GM18498 (cell line): ENCODE data around the gene MLYCD.
"Not testable (repeated sequence)": the region's sequence is repeated elsewhere in the genome, so short reads cannot be mapped to it uniquely, and the experiment has no call there.

Experiments used
- ATAC-seq: cut with Tn5 transposase; IDR thresholded peaks from one replicate; pipeline ENCODE4 v1.9.1; 2021; ENCODE audit warnings: mild to moderate bottlenecking, moderate library complexity; ENCODE audit not compliant: unreplicated experiment

MLYCD gene

DNA sequence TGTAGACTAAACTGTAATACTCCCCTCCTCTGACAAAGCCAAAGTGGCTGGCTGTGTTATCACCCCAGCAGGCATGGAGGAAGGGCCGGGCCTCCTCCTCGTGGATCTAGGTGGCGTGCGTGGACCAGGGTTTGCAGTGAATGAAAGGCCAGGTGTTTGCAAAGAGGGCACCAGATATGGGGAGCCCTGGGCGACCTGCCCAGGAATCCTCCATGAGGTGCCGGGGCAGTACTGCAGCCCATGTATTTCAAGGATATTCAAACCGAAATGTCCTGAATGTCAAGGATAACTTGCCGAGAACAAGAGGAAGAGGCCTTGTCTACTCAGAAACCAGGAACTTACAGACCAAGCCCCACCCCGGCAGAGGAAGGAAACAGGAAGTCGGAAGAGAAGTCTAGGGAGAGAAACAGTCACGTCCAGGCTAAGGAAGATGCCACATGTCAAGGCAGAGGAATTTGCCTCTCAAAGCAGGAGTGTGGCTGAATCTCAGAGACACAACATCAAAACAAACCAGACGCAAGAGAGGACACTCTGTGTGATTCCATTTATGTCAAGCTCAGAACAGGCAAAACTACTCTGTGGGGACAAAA, 40.4 kb downstream of the MLYCD start:
- no peak for ATAC-seq

DNA sequence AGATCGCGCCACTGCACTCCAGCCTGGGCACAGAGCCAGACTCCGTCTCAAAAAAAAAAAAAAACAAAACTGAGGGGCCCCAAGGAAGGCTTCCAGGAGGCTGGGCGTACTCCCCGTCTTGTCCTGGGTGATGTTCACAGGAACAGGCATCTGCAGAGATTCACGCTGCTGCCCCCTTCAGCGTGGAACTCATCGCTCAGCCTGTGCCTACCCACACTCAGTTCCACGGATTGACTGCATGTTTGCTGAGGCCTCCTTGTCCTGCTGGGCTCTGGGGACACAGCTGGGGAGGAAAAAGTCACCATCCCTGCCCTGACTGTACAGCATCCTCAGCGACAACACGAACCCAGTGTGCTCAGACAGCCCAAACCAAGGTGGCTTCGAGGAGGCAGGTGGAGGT, 41.2 kb downstream of the MLYCD start:
- ATAC-seq, result no peak

DNA sequence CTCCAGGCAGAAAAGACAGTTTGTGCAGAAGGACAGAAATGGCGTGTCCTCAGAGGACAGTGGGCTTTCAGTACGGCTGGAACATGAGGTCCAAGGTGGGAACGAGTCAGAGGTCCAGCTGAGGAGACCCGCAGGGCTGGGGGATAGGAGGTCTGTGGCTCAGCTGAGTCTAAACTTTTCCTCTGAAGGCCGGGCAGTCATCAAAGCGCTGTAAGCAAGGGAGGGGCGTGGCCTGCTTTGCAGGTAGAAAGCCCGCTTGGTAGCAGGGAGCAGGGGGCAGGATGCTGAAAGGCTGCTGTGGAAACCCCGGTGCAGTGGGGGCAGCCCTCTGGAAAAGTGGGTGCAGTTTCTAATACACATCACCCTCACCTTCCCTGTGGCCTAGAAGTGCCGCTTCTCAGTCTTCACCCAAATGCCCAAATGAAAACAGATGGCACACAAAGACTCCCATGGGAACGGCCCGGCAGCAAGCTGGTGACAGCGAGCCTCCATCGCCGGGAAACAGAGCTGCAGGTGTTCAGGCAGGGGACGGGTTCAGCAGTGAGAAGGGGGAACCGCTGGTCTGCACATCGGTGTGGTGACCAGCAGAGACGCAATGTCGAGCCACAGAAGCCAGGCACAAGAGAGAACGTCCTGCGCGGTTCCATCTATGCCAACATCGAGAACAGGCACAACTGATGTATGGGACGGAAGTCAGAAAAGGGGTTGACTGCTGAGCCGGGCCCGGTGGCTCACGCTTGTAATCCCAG, 41.9 kb downstream of the MLYCD start:
- ATAC-seq, result no peak

DNA sequence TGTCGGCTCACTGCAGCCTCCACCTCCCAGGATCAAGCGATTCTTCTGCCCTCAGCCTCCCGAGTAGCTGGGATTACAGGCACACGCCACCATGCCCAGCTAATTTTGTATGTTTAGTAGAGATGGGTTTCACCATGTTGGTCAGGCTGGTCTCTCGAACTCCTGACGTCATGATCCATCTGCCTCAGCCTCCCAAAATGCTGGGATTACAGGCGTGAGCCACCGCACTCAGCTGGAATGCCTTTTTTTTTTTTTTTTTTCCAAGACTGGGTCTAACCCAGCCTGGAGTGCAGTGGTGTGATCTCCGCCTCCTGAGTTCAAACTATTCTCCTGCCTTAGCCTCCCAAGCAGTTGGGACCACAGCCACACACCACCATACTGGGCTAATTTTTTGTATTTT, 42.6 kb downstream of the MLYCD start:
- ATAC-seq, result not testable (repeated sequence)

DNA sequence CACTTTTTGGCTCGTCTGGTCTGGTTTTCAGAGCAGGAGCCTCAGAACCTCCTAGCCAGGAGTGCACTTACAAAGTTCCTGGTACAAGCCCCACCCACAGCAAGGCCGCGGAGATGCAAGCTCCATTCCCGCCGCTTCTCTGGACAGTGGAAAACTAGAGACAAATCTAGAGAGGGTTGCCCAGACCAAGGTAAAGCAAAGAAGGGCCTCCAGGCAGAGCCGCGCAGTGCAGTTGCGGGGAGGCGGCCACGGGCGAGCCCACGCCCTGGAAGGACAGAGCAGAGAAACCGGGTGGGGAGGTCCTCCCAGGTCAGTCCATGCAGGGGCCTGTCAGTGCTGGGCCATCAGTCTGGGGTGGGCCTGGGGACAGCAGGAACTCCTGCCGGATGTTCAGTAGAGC, 43.2 kb downstream of the MLYCD start:
- ATAC-seq, result no peak

DNA sequence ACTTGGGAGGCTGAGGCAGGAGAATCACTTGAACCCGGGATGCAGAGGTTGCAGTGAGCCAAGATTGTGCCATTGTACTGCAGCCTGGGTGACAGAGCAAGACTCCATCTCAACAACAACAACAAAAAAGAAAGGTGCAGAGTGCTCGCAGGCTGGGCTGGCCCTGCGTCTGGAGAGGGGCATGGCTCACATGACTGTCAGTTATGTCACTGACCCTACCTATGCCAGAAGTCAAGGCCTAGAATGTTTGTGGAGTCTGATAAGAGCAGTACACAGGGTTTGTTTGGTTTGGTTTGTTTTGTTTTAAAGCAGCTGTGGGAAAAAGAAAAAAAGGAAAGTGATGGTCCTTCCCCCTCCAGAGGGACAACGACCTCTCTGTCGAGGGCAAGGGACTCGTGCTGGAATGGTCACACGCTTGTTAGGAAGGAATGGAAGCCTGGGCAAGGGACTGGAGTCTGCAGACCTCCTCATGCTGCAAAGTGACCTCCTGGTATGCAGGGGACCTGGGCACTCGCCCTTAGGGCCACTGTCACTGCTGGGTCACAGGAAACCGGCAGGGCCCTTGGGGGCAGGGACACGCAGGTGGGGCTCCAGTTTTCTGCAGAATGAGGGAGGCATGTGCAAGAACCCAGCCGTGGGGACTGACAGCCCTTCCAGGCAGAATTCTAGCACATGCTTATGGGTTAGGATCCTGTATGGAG, 44.0 kb downstream of the MLYCD start:
- no peak for ATAC-seq

DNA sequence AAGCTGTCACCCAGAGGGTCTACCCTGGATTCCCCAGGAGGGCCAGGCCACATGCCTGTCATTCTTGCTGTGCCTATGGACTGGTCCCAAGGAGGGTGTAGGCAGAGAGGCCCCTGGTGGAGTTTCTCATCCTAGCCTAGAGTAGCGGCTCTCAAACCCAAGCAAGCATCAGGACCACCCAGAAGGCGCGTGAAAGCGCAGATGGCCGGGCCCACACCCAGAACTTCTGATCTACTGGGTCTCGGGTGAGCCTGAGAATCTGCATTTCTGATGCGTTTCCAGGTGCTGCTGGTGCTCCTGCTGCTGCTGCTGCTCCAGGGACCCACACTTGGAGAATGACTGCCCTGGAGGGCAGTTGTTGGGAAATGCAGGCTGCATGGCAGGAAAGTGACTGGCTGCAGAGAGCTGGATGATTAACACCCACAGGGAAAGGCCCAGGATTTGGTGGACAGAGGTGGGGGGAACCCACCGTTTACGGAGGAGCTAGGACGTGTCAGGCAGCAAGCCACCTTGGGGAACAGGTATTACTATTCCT, 44.7 kb downstream of the MLYCD start:
- ATAC-seq, result no peak

DNA sequence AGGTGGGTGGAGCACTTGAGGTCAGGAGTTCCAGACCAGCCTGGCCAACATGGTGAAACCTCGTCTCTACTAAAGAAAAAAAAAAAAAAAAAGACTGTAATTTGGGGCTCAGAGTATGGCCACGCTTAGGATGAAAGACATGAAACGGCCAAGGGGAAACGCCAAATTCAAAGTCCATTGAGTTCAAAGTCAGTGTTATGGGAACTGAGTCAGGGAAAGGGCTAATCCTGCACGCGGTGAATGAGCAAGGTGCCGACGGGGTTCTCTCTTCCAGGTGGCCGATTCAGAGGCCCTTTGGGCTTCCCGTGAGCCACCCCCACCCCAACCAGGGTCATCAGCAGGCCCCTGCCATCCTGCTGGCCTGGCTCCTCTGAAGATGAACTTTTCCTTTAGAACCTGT, 46.7 kb downstream of the MLYCD start:
- no peak for ATAC-seq

DNA sequence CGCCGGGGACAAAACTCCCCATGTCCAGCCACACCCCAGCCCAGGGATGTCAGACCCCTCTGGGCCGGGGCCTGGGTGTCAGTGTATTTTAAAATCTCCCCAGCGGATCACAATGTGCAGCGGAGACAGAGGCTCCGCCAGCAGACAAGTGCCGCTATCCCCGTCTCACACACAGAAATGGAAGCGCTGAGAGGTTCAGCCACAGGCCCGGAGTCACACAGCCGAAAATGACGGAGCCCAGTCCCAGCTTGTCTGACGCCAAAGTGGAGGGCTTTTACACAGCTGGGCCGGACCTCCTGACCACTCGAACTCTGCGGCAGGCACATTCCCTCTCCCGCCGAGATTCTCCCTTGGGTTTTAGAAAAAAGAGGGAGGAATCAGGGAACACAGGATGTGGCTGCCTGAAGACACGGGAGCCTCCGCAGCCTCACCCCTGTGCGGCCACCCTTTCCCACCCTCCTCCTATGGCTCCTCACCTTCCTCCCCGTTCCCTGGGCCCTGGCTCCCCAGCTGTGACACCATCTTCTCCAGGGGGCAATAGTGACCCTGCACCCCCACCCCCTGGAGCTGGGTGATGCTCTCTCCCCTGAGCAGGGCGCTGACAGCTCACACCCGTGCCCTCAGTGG, 47.4 kb downstream of the MLYCD start:
- ATAC-seq, result no peak

DNA sequence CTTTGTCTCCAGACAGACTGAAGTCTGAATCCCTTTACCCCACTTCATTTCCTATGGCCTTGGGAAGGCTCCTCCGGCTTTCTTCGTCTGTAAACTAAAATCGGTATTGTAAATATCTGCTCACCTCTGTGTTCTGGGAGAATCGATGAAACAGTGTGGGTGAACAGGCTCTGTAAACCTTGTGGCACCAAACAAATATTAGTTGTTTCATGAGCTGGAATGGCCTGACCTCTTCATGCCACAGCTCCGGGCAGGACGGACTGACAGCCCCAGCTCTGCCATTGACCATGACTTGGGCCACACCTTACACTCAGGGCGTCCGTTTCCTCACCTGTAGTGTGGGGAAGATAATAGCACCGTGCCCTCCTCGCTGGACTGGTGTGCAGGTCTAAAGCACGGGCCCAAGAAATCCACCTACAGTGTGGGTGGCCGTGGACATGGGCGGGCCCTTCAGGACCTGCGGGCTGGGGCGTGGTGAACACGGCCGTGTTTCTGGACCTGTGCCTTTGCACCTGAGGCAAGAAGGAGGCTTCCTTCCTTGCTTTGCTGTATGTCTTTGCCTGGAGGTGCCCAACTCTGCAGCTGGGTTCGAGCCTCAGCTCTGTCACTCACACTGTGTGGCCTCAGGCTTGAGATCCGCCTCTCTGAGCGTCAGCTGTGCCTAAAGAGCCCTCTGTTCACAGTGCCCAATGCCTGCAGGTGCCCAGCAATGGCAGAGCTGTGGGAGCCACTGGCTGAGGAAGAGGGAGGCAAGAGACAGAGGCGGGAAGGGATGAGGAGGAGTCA, 48.1 kb downstream of the MLYCD start:
- ATAC-seq, result no peak

DNA sequence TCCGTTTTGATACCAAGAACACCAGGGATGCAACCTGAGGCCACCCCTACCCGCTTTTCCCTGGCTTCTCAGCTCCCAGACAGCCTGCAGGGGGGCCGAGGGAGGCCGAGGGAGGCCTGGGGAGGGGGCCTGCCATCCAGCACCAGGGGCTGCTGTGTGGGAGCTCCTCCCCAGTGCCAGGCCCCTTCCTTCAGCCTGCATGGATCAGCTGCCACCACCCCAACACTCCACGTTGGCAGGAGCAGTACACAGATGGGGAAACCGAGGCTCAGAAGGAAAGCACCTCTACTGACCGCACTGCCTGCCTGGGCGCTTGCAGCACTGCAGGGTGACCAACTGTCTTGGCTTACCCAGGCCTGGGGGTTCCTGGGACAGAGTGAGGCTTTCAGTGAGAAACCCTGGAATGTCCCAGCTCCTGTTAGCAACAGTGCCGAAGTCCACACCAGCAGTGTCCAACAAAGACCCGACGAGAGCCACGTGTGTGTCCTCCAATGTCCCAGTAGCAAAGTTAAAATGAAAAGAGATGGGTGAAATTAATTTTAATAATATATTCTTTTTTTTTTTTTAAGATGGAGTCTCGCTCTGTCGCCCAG, 48.8 kb downstream of the MLYCD start:
- ATAC-seq, result no peak

DNA sequence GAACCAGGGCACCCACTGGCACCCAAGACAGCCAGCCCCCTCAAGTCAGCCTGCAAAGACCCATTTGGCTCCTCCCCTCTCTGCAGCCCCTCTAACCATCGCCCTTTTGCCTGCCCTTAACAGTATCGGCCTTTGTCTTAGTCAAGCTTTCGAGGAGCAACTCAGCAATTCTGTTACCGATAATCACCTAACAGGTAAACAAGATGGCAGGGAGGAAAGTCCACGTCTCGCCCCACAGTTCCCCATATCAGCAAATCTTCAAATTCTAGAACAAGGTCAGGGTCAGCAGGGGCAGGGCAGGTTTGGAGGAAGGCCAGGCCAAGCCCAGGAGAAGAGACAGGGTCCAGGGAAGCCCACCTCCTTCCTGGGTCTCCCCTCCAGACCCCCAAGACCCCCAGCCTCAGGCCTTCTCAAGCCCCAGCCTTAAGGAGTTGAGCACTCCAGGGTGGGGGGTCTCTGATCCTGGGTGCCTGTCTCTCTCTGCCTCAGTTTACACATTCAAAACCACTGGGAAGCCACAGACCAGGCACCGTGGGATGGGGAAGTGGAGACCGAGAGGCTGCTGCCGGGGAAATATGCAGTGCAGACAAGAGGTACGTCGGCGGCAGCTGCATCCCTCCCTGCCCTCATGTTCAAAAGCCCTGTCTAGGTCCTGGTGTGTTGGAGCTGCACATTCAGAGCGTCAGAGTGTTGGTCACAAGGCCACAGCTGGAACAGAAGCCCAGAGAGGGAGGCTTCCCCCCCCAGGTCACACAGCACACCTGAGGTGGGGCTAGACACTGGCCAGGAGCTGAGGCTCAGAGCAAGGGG, 50.2 kb downstream of the MLYCD start:
- no peak for ATAC-seq

DNA sequence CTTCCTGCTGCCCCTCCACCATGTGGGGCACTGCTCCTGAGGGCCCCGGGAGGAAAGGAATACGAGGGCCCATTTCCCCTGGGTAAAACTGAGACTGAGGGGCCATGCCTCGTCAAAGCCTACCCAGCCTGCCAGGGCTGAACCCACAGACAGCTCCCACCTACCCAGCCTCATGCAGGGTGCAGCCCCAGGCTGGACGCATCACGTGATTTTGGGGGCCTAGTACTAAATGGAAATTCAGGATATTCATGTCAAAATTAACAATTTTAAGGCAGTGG, 50.7 kb downstream of the MLYCD start:
- no peak for ATAC-seq

DNA sequence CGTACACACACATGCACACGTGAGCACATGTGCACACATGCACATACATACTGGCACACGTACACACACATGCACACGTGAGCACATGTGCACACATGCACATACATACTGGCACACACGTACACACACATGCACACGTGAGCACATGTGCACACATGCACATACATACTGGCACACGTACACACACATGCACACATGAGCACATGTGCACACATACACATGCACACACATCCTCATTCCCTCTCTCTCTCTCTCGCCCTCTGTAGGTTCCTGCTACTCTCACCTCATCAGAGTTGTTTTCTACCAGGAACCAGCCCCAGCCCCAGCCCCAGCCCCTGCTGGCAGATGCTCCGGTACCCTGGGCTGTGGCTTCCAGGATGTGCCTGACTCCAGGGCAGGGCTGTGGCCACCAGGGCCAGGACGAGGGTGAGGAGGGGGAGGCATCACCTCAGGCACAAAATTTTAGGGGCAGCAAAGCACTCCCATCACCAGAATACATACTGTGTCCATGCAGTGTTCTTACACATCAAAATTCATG, 52.0 kb downstream of the MLYCD start:
- not testable (repeated sequence) for ATAC-seq

DNA sequence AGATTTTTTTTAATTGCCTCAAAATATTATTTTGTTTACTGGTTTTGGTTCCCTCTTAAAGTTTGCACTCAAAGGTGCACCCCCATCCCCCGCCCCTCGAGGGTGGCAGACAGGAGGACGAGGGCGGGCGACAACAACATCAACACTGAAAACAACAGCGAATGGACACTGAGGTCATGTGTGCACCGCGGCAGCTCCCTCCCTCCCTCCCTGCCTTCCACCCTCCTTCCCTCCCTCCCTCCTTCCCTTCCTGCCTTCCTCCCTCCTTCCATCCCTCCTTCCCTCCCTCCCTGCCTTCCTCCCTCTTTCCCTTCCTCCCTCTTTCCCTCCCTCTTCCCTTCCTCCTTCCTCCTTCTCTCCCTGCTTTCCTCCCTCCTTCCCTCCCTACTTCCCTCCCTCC, 52.6 kb downstream of the MLYCD start:
- no peak for ATAC-seq

DNA sequence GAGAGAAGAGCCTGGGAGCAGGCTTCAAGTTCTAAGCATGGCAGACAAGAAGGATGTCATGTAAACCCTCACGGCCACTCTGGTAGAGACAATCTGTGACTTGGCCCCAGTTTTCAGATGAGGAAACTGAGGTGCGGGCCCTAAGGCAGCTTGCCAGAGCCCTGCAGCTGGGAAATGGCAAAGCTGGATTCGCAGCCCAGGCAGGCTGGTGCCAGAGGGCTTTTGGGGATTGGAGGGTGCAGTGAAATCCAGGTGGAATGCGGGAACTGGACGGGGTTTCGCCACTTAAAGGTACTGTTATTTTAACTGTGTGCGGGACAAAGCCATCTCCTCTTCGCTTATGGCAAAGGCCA, 53.6 kb downstream of the MLYCD start:
- no peak for ATAC-seq

DNA sequence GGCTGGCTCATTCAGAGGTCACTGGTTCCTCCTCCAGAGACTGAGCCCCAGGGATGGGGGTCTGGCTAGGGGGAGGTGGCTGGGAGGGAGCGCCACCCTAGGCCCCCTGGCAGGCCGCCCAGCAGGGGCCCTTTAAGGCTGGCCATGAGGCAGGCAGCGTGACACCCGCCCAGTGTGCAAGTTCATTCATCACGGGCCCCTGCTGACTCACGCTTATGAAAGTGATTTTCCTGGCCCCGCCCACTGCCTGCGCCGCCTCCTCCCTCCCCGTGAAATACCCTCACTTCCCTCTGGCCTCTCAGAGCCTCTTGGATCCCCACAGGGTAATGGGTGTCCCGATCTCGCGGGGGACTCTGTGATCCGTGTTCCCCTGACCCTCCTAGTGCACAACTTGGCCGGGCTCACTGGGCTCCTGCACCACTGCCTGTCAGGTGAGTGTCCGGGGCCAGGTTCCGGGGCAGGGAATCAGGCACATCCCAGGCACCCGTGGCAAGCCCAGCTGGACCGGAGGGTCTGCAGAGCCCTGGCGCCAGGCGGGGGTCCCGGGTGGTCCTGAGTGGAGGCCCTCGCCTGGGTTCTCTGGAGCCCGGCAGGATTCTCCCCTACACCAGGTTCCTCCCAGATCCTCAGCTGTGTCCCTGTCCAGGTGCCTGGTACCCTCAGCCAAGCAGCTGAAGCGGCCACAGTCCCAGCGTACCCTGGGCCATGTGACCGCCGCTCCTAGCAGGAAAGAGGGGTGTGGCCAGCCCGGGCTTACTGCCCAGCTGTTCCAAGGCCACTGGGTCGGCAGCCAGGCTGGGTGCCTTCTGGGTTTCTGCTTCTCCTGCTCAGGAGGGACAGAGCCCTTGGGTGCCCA, 54.3 kb downstream of the MLYCD start, which contains the start of gene OSGIN1:
OSGIN1 (plus strand) TSS at position 301 of the 856 bp plus-strand sequence. CDS start 4,432 bp downstream, outside the sequence.
- peak; percentile 88 for ATAC-seq

DNA sequence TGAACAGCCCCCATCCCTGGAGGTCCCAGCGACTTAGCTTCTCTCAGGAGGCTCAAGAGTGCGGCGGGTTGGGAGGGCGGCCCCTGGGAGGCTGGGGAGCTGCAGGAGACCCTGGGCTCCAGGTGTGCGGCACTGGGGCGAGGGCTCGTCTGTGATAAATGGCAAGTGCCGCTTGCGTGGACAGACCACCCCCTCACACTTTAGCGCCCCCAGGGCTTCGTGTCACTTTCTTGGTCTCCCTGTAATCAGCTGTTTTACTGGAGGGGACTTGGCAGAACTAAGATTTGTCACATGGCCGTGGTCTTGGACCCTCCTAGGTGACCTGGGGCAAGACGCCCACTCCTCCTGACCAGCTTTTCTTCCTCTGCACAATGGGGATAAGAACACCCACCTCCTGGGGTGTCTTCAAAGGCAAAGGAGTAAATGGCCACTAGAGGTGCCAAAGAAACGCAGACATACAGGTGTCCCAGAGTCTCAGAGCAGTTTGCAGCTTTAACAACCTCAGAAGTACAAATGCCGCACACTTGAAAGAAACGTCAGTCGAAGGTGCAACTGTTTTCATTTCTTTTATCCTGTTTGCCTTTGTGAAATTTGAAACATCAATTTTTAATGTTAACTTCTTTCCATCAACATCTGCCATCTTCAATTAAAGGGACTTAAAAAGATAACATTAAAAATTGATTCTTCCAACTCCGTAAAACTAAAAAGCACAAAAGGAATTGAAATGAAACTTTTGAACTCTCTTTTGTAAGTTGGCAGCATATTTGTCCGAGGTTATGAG, 55.1 kb downstream of the MLYCD start:
- no peak for ATAC-seq
